HepG2 (cell line): ENCODE measurements around the gene NHP2. TPM values are rescaled to one million over a fixed set of nuclear protein-coding genes. Genes with fewer than 3 reads are reported as not detected.

Experiments used
- ATAC-seq: fragments of 200-7000 bp; cut with Tn5 transposase; 3 replicates; pipeline ENCODE4 v1.9.1; 2020; ENCODE audit warnings: mild to moderate bottlenecking, moderate library complexity
- BruUV-seq: library from RNA; stranded (reverse); fragments of 400-500 nt; replicated peaks from 2 replicates; lab custom pipeline; 2021; lab: Mats Ljungman, UMichigan
- CTCF ChIA-PET: fragments of 300-600 bp; formaldehyde crosslinking; extraction: SDS; loops from one replicate; lab custom pipeline; 2021; ENCODE audit warnings: low total read pairs, inconsistent platforms, low intra/inter-chr PET ratio; lab: Yijun Ruan, JAX
- POLR2A ChIA-PET: fragments of 350-600 bp; sonication (Branson Sonifier 250); formaldehyde crosslinking; loops from one replicate; lab custom pipeline; 2020; ENCODE audit warnings: antibody characterized with exemption, inconsistent platforms; lab: Yijun Ruan, JAX
- DNase-seq: peaks from one replicate; pipeline ENCODE4 v3.0.0-alpha.2; 2015; ENCODE audit warnings: low spot score
- FAIRE-seq: peaks from 3 replicates; lab custom pipeline; 2011; peaks lifted over from hg19 to GRCh38; lab: Jason Lieb, UNC
- H2AFZ ChIP-seq: one replicate; pipeline ENCODE4 v1.6.1; 2011; ENCODE audit warnings: low read length, inconsistent platforms
- H3K27ac ChIP-seq: fragments of 300-600 bp; 3 replicates; pipeline ENCODE4 v1.8.0; 2011; ENCODE audit warnings: mixed run types, mild to moderate bottlenecking, mixed read lengths, low read length, inconsistent platforms; ENCODE audit not compliant: insufficient read depth; ENCODE audit errors: extremely low read length
- H3K27me3 ChIP-seq, 2 experiments: fragments of 200-600 bp in 1 of 2; 2 replicates in 1 of 2; 3 replicates in 1 of 2; pipeline versions ENCODE4 v1.6.0 to v1.8.0; 2011; ENCODE audit warnings: low read length in 2 of 2, mild to moderate bottlenecking in 2 of 2, moderate library complexity in 2 of 2, inconsistent platforms in 1 of 2; ENCODE audit not compliant: insufficient read depth in 2 of 2, control insufficient read depth in 1 of 2
- H3K36me3 ChIP-seq, 2 experiments: fragments of 200-600 bp in 1 of 2; replicated peaks in 1 of 2; 2 replicates in 1 of 2; 3 replicates in 1 of 2; pipeline versions ENCODE4 v1.5.1 to v1.8.0; 2011; ENCODE audit warnings: low read length in 2 of 2, inconsistent platforms in 1 of 2; ENCODE audit not compliant: insufficient read depth in 2 of 2, control insufficient read depth in 1 of 2
- H3K4me1 ChIP-seq: 2 replicates; pipeline ENCODE4 v1.5.1; 2012; ENCODE audit warnings: low read length, inconsistent platforms; ENCODE audit not compliant: insufficient read depth
- H3K4me2 ChIP-seq: 2 replicates; pipeline ENCODE4 v1.6.0; 2011; ENCODE audit warnings: low read depth, low read length, inconsistent platforms
- H3K4me3 ChIP-seq, 3 experiments: fragments of 200-600 bp in 1 of 3; sonication (generic), shearing (Covaris generic) in 1 of 3; replicated peaks in 1 of 3; 2 replicates each; pipeline ENCODE4 v1.5.1; 2011 to 2016; ENCODE audit warnings: low read length in 3 of 3, inconsistent platforms in 2 of 3, low read depth in 2 of 3, mild to moderate bottlenecking in 2 of 3, control low read depth in 1 of 3, mixed read lengths in 1 of 3; ENCODE audit not compliant: insufficient read depth in 1 of 3
- H3K79me2 ChIP-seq: one replicate; pipeline ENCODE4 v1.6.1; 2011; ENCODE audit warnings: low read length, inconsistent platforms; ENCODE audit not compliant: insufficient read depth
- H3K9ac ChIP-seq: 2 replicates; pipeline ENCODE4 v1.6.0; 2011; ENCODE audit warnings: mild to moderate bottlenecking, low read depth, low read length, inconsistent platforms; ENCODE audit not compliant: insufficient read depth
- H3K9me3 ChIP-seq: 2 replicates; pipeline ENCODE4 v1.5.1; 2012; ENCODE audit warnings: mild to moderate bottlenecking, low read length
- H4K20me1 ChIP-seq: 2 replicates; pipeline ENCODE4 v1.6.0; 2011; ENCODE audit warnings: inconsistent platforms, mild to moderate bottlenecking, low read length, moderate library complexity; ENCODE audit not compliant: insufficient read depth
- ATF7 ChIP-seq, 2 experiments: fragments of 450-650 bp in 1 of 2; sonication (generic) in 1 of 2; formaldehyde crosslinking in 1 of 2; IDR thresholded peaks; 2 replicates each; pipeline versions ENCODE4 v1.4.0 to v1.6.1; 2016 to 2020; ENCODE audit warnings: antibody characterized with exemption in 1 of 2, mild to moderate bottlenecking in 1 of 2, missing genetic modification reagents in 1 of 2
- CERS6 ChIP-seq: sonication (generic); formaldehyde crosslinking; IDR thresholded peaks from 2 replicates; pipeline ENCODE4 v1.5.0; 2020; ENCODE audit warnings: missing genetic modification reagents
- FOXC1 ChIP-seq: sonication (generic); formaldehyde crosslinking; IDR thresholded peaks from 2 replicates; pipeline ENCODE4 v1.8.0; 2022; ENCODE audit warnings: mild to moderate bottlenecking, missing genetic modification reagents, borderline replicate concordance
- HMGA1 ChIP-seq: sonication (generic); formaldehyde crosslinking; conservative IDR thresholded peaks from 2 replicates; pipeline ENCODE4 v1.4.0; 2020; ENCODE audit warnings: missing genetic modification reagents
- MTF2 ChIP-seq: sonication (generic); formaldehyde crosslinking; IDR thresholded peaks from 2 replicates; pipeline ENCODE4 v1.5.0; 2020; ENCODE audit warnings: missing genetic modification reagents, borderline replicate concordance
- MZF1 ChIP-seq: sonication (generic); formaldehyde crosslinking; IDR thresholded peaks from 2 replicates; pipeline ENCODE4 v1.8.1; 2023; ENCODE audit warnings: mild to moderate bottlenecking, missing genetic modification reagents, borderline replicate concordance
- SMAD1 ChIP-seq: sonication (generic); formaldehyde crosslinking; IDR thresholded peaks from 2 replicates; pipeline ENCODE4 v1.4.0; 2020; ENCODE audit warnings: missing genetic modification reagents, low read depth, mild to moderate bottlenecking, borderline replicate concordance
- ZBTB2 ChIP-seq: sonication (generic); formaldehyde crosslinking; IDR thresholded peaks from 2 replicates; pipeline ENCODE4 v1.8.0; 2022; ENCODE audit warnings: low read depth, missing genetic modification reagents
- ZBTB7A ChIP-seq: sonication (generic); formaldehyde crosslinking; IDR thresholded peaks from 2 replicates; pipeline ENCODE4 v1.8.0; 2022; ENCODE audit warnings: mild to moderate bottlenecking, missing genetic modification reagents
- ZNF124 ChIP-seq: sonication (generic); formaldehyde crosslinking; IDR thresholded peaks from 2 replicates; pipeline ENCODE4 v1.4.0; 2020; ENCODE audit warnings: missing genetic modification reagents
- ZNF430 ChIP-seq: sonication (generic); formaldehyde crosslinking; IDR thresholded peaks from 2 replicates; pipeline ENCODE4 v1.9.0; 2021; ENCODE audit warnings: mild to moderate bottlenecking, missing genetic modification reagents
- ZNF446 ChIP-seq: sonication (generic); formaldehyde crosslinking; IDR thresholded peaks from 2 replicates; pipeline ENCODE4 v1.5.0; 2020; ENCODE audit warnings: mild to moderate bottlenecking, missing genetic modification reagents
- ZNF556 ChIP-seq: sonication (generic); formaldehyde crosslinking; IDR thresholded peaks from 2 replicates; pipeline ENCODE4 v1.4.0; 2020; ENCODE audit warnings: mild to moderate bottlenecking, missing genetic modification reagents, borderline replicate concordance
- ZNF678 ChIP-seq: sonication (generic); formaldehyde crosslinking; IDR thresholded peaks from 2 replicates; pipeline ENCODE4 v1.4.0; 2020; ENCODE audit warnings: mild to moderate bottlenecking, missing genetic modification reagents
- ZNF776 ChIP-seq: sonication (generic); formaldehyde crosslinking; IDR thresholded peaks from 2 replicates; pipeline ENCODE4 v1.4.0; 2020; ENCODE audit warnings: mild to moderate bottlenecking, missing genetic modification reagents
- ZNF800 ChIP-seq: sonication (generic); formaldehyde crosslinking; IDR thresholded peaks from 2 replicates; pipeline ENCODE4 v1.4.0; 2020; ENCODE audit warnings: missing genetic modification reagents
- ZNF891 ChIP-seq: sonication (generic); formaldehyde crosslinking; IDR thresholded peaks from 2 replicates; pipeline ENCODE4 v1.5.0; 2020; ENCODE audit warnings: mild to moderate bottlenecking, missing genetic modification reagents
- WGBS: methylation state at CpG from one replicate; pipeline ENCODE4 v1.1.6; 2017; ENCODE audit warnings: low lambda C conversion rate; 5-methylcytosine and 5-hydroxymethylcytosine counted together
- in situ Hi-C: cut with HindIII; loops from 2 replicates; pipeline ENCODE4 v1.10.0; 2017; ENCODE audit warnings: low pct_unique_long_range_greater_than_20kb; ENCODE audit not compliant: extremely low pct_ligation_motif_present
- intact Hi-C: fragments of 100-400 bp; cut with micrococcal nuclease; formaldehyde crosslinking; loops from one replicate; pipeline ENCODE4 v1.10.0; 2022; ENCODE audit not compliant: unreplicated experiment
- polyA plus RNA-seq, 8 experiments: library from polyadenylated mRNA; depleted of rRNA in 3 of 8; stranded (reverse) in 7 of 8; unstranded in 1 of 8; fragments of >200 nt; fragmentation: Illumina TruSeq in 4 of 8; extraction: Trizol in 4 of 8; gene quantifications; 2 replicates each; pipeline versions ENCODE4 v1.2.1 to v1.2.3, GENCODE V29; 2011 to 2016; ENCODE audit warnings: low read depth in 4 of 8, missing spikeins in 1 of 8, mixed read lengths in 1 of 8; ENCODE audit not compliant: insufficient read depth in 1 of 8
- total RNA-seq, 5 experiments: library from RNA; depleted of rRNA; stranded (reverse); fragments of >200 nt; fragmentation: Illumina TruSeq; extraction: Trizol; gene quantifications; 2 replicates each; pipeline ENCODE4 v1.2.3, GENCODE V29; 2016; ENCODE audit warnings: low read depth in 1 of 5

Gene NHP2
- total and polyA plus RNA-seq, 2 of the 13 experiments (the other 11 are each of a cell fraction or from before 2014, with no cell fraction given), result 56.2 to 96.1 TPM

- DNase-seq, result no peak
- peaks cover 6 to 24% of the 10 kb centered on the region in 2 experiments; a peak in 4 of 5 replicates for H3K27me3 ChIP-seq
- no peak overlapping the region for H3K4me2 ChIP-seq
- in situ Hi-C loops, result no loop called here
- CTCF ChIA-PET, result no interaction called here
- ATAC-seq, result no peak
- TF ChIP-seq ZBTB7A (CRISPR knock-in tag), result no peak
- TF ChIP-seq ZNF556 (CRISPR knock-in tag), result no peak
- TF ChIP-seq MTF2, result no peak
- no peak for TF ChIP-seq ATF7 (IDR thresholded peaks at IDR 0.05)
- TF ChIP-seq ATF7 (CRISPR knock-in tag; IDR thresholded peaks at IDR 0.05), result no peak
- TF ChIP-seq SMAD1 (CRISPR knock-in tag), result no peak
- TF ChIP-seq ZNF800 (CRISPR knock-in tag), result no peak
- TF ChIP-seq MZF1, result no peak
- TF ChIP-seq FOXC1 (CRISPR knock-in tag), result no peak
- no peak for TF ChIP-seq ZBTB2 (CRISPR knock-in tag)
- TF ChIP-seq HMGA1 (CRISPR knock-in tag), result no peak
- no peak for TF ChIP-seq ZNF776 (CRISPR knock-in tag)
- no peak for TF ChIP-seq ZNF891
- no peak for TF ChIP-seq ZNF430 (CRISPR knock-in tag)
- TF ChIP-seq ZNF124 (CRISPR knock-in tag), result no peak
- no peak for TF ChIP-seq CERS6 (CRISPR knock-in tag)
- no peak for TF ChIP-seq ZNF678 (CRISPR knock-in tag)
- TF ChIP-seq ZNF446, result no peak
- TF ChIP-seq, all 625 proteins: peak for 0
- no peak for FAIRE-seq
- no peak overlapping the region for H3K4me3 ChIP-seq
- POLR2A ChIA-PET, result no interaction called here
- no peak overlapping the region for H3K27ac ChIP-seq
- H2AFZ ChIP-seq, result no peak overlapping the region
- intact Hi-C loops, result no loop called here
- no peak overlapping the region for H3K9ac ChIP-seq
- H3K9me3 ChIP-seq, result no peaks in the 10 kb centered on the region
- peaks cover 8% of the 10 kb centered on the region; the same call in 1 of the 2 replicates for H3K4me1 ChIP-seq
- BruUV-seq, result no TSS peak
- WGBS, result 23% methylated on average over 3 of the region's 3 CpGs
- H3K36me3 ChIP-seq, result no peaks in the 10 kb centered on the region
- H4K20me1 ChIP-seq, result no peaks in the 10 kb centered on the region
- H3K79me2 ChIP-seq, result peaks cover 5% of the 10 kb centered on the region
Measured at GRCh38 chr5:178126556-178126955, 27.1 kb downstream of the NHP2 start.
